Tibial artery (tissue), 4 donors: ENCODE measurements around the gene MNX1.

Experiments
- DNase-seq, 2 donors: peaks; one replicate each; pipeline ENCODE4 v3.0.0-alpha.2; 2019
- H3K27ac ChIP-seq, 2 donors: fragments of 200-600 bp; sonication (generic) in 1 of 2; 1 replicate in 1 of 2; 2 replicates in 1 of 2; pipeline ENCODE4 v1.5.1; 2018 to 2019; ENCODE audit warnings: mild to moderate bottlenecking in 1 of 2
- H3K27me3 ChIP-seq, 2 donors: fragments of 200-600 bp; sonication (generic) in 1 of 2; one replicate each; pipeline versions ENCODE4 v1.5.1 to v1.6.0; 2016 to 2019
- H3K36me3 ChIP-seq, 3 donors: fragments of 200-600 bp; sonication (generic) in 2 of 3; one replicate each; pipeline ENCODE4 v1.5.1; 2016 to 2019; ENCODE audit warnings: mild to moderate bottlenecking in 2 of 3
- H3K4me1 ChIP-seq, 4 donors: fragments of 200-600 bp; sonication (generic) in 2 of 4; 1 replicate in 3 of 4; 2 replicates in 1 of 4; pipeline ENCODE4 v1.5.1; 2016 to 2019
- H3K4me3 ChIP-seq, 2 donors: fragments of 200-600 bp; sonication (generic) in 1 of 2; 1 replicate in 1 of 2; 2 replicates in 1 of 2; pipeline ENCODE4 v1.5.1; 2018 to 2019; ENCODE audit warnings: mild to moderate bottlenecking in 2 of 2
- H3K9me3 ChIP-seq, 3 donors: fragments of 200-600 bp; sonication (generic) in 1 of 3; one replicate each; pipeline ENCODE4 v1.5.1; 2016 to 2019
- intact Hi-C: fragments of 100-400 bp; cut with DNase I; formaldehyde crosslinking; loops from one replicate; pipeline ENCODE4 v1.15.0; 2023; ENCODE audit warnings: low total_unique reads
- TF ChIP-seq, protein P1 (sequence below), 2 experiments: fragments of 200-600 bp in 1 of 2; fragments of 450-650 bp in 1 of 2; IDR thresholded peaks; one replicate each; pipeline ENCODE4 v1.5.1; 2017 to 2019; ENCODE audit warnings: antibody characterized with exemption in 2 of 2, mild to moderate bottlenecking in 1 of 2, moderate library complexity in 1 of 2

Gene MNX1

GRCh38 chr7:157032644-157033482 is 22.4 kb upstream of the MNX1 start:
- Histone ChIP-seq H3K4me3 (no peak overlapping the region), H3K27ac (no peak overlapping the region), H3K27me3 (peaks cover 0 to 46% of the 10 kb centered on the region in 2 donors), H3K36me3 (no peaks in the 10 kb centered on the region), H3K4me1 (no peaks in the 10 kb centered on the region), H3K9me3 (peaks cover 0 to 18% (median 17%) of the 10 kb centered on the region in 3 donors)
- DNase-seq = no peak
- intact Hi-C loops = no loop called here
- TF ChIP-seq, protein P1, sequence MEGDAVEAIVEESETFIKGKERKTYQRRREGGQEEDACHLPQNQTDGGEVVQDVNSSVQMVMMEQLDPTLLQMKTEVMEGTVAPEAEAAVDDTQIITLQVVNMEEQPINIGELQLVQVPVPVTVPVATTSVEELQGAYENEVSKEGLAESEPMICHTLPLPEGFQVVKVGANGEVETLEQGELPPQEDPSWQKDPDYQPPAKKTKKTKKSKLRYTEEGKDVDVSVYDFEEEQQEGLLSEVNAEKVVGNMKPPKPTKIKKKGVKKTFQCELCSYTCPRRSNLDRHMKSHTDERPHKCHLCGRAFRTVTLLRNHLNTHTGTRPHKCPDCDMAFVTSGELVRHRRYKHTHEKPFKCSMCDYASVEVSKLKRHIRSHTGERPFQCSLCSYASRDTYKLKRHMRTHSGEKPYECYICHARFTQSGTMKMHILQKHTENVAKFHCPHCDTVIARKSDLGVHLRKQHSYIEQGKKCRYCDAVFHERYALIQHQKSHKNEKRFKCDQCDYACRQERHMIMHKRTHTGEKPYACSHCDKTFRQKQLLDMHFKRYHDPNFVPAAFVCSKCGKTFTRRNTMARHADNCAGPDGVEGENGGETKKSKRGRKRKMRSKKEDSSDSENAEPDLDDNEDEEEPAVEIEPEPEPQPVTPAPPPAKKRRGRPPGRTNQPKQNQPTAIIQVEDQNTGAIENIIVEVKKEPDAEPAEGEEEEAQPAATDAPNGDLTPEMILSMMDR (IDR thresholded peaks at IDR 0.05) = no peak

- TF ChIP-seq, protein P1 (IDR thresholded peaks at IDR 0.05) = no peak
- intact Hi-C loops = no loop called here
- H3K27me3 ChIP-seq = peaks cover 0 to 49% of the 10 kb centered on the region in 2 donors
- H3K27ac ChIP-seq = no peak overlapping the region
- peaks cover 0 to 18% (median 17%) of the 10 kb centered on the region in 3 donors for H3K9me3 ChIP-seq
- H3K4me3 ChIP-seq = no peak overlapping the region
- no peaks in the 10 kb centered on the region for H3K4me1 ChIP-seq
- DNase-seq = no peak
- H3K36me3 ChIP-seq = no peaks in the 10 kb centered on the region
Measured at GRCh38 chr7:157032128-157032527, 21.7 kb upstream of the MNX1 start.

DNA sequence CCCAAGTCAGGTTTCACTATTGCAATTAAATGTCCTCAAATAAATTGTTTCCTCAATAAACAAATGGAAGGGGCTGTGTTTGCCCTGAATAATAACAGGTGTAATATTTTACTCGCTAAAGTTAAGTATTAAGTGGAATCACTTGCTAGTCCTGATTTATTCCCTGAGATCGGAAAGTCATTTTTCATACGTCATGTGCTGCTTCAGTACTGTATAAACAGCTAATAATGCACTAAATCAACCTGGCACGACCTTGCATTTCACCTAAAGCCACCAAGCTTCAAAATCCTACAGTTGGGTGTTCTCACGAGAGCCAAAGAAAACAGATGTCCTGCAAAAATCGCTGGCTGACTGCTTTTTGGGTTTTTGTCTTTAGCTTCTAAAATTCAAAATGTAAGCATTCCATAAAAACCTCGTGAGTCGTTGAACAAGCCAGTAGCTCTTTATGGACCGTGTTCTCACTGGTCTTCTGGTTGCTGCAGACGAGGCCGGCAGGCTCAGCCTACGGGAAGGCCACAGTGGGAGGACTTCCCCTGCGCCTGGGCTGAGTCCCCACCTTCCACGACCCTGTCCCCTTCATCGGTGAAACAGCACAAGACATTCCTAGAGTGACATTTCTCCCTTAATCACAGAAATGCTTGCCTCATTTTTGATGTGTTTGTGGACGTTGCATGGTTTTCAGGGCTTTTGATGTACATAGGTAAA is 17.9 kb upstream of the MNX1 start:
- no peaks in the 10 kb centered on the region for H3K9me3 ChIP-seq
- intact Hi-C loops = no loop called here
- TF ChIP-seq, protein P1 (IDR thresholded peaks at IDR 0.05) = no peak
- H3K4me3 ChIP-seq = no peak overlapping the region
- H3K27me3 ChIP-seq = peaks cover 0 to 70% of the 10 kb centered on the region in 2 donors
- H3K27ac ChIP-seq = no peak overlapping the region
- DNase-seq = no peak
- no peaks in the 10 kb centered on the region for H3K36me3 ChIP-seq
- no peaks in the 10 kb centered on the region for H3K4me1 ChIP-seq

DNA sequence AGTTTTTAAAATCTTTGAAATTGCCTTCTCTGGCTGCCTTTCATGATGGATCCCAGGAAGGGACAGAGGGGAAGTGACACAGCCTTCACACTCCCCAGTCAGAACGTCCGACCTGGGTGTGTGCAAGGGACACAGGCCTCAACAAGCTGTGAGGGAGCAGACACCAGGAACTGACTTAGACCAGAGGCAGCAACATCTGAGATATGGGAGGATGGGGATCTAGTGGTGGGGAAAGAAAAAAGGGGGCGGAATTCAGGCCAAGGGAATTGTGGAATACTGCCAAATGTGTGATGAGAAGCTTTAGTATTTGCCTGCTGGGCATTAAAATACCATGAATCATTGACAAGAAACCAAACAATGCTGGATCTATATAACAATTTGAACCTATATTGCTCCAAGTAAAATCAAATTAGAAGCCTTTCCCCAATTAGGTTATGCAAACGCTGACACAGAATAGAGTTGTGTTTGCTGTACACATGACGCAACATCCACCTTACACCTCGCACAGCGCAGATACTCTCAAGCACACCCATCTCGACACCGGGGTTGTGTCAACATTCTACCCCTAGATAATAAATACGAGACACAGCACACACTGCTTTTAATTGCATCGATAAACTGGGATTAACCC is 17.2 kb upstream of the MNX1 start:
- Histone ChIP-seq H3K27ac (no peak overlapping the region), H3K9me3 (no peaks in the 10 kb centered on the region), H3K27me3 (peaks cover 0 to 70% of the 10 kb centered on the region in 2 donors), H3K4me1 (no peaks in the 10 kb centered on the region), H3K36me3 (no peaks in the 10 kb centered on the region), H3K4me3 (no peak overlapping the region)
- intact Hi-C loops = no loop called here
- TF ChIP-seq, protein P1 (IDR thresholded peaks at IDR 0.05) = no peak
- DNase-seq = no peak

DNA sequence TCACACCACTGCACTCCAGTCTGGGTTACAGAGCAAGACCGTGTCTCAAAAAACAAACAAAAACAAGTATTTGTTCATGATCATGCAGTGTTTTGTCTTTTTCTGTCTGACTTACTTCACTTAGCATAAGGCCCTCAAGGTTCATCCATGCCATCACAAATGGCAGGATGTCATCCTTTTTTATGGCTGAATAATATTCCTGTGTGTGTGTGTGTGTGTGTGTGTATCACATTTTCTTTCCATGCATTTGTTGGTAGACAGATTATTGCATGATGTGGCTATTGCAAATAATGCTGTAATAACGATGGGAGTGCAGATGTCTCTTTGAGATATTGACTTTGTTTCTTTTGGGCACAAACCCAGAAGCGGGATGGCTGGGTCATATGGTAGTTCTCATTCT is 14.3 kb upstream of the MNX1 start:
- TF ChIP-seq, protein P1 (IDR thresholded peaks at IDR 0.05) = no peak
- peaks cover 6 to 77% of the 10 kb centered on the region in 2 donors for H3K27me3 ChIP-seq

More for the DNA sequence above, 14.3 kb upstream of the MNX1 start:
- no peak overlapping the region for H3K4me3 ChIP-seq
- H3K9me3 ChIP-seq = no peaks in the 10 kb centered on the region
- H3K27ac ChIP-seq = no peak overlapping the region
- no peak for DNase-seq
- no peaks in the 10 kb centered on the region for H3K36me3 ChIP-seq
- intact Hi-C loops = no loop called here
- H3K4me1 ChIP-seq = peaks cover 0 to 19% (median 14%) of the 10 kb centered on the region in 4 donors
